Neural cell (in vitro differentiated cells): Measurements from ENCODE around the gene TSSK6. TPM values are rescaled to one million over a fixed set of nuclear protein-coding genes. Genes with fewer than 3 reads are reported as not detected.

Experiments used
- H2AFZ ChIP-seq: fragments of 200-600, 300-800 bp; sonication (generic), shearing (Covaris generic); 2 replicates; pipeline ENCODE4 v1.6.0; 2014; ENCODE audit warnings: low read depth, mild to moderate bottlenecking, antibody characterized with exemption, low read length, moderate library complexity
- H3F3A ChIP-seq: fragments of 200-600 bp; shearing (Covaris generic); 2 replicates; pipeline ENCODE4 v1.6.1; 2016; ENCODE audit warnings: mild to moderate bottlenecking, moderate library complexity, mixed read lengths, antibody characterized with exemption, low read length; ENCODE audit not compliant: insufficient read depth, poor library complexity, severe bottlenecking
- H3K27ac ChIP-seq: fragments of 200-600, 300-800 bp; sonication (generic), shearing (Covaris generic); 2 replicates; pipeline ENCODE4 v1.5.1; 2014; ENCODE audit warnings: mild to moderate bottlenecking, low read length, moderate library complexity
- H3K27me3 ChIP-seq: fragments of 300-800, 200-600 bp; sonication (generic), shearing (Covaris generic); 2 replicates; pipeline ENCODE4 v1.6.0; 2014; ENCODE audit warnings: mild to moderate bottlenecking, low read depth, low read length, moderate library complexity; ENCODE audit not compliant: insufficient read depth
- H3K36me3 ChIP-seq: fragments of 300-800, 200-600 bp; sonication (generic), shearing (Covaris generic); 2 replicates; pipeline ENCODE4 v1.5.1; 2014; ENCODE audit warnings: mild to moderate bottlenecking, antibody characterized with exemption, low read length, moderate library complexity; ENCODE audit not compliant: insufficient read depth
- H3K4me2 ChIP-seq: fragments of 300-800, 200-600 bp; sonication (generic), shearing (Covaris generic); 2 replicates; pipeline ENCODE4 v1.6.0; 2014; ENCODE audit warnings: mild to moderate bottlenecking, low read length
- H3K4me3 ChIP-seq: fragments of 300-800, 200-600 bp; sonication (generic), shearing (Covaris generic); 2 replicates; pipeline ENCODE4 v1.5.1; 2014; ENCODE audit warnings: mild to moderate bottlenecking, low read length, moderate library complexity
- H3K79me2 ChIP-seq: fragments of 200-600 bp; shearing (Covaris generic); replicated peaks from 2 replicates; pipeline ENCODE4 v1.6.0; 2014; ENCODE audit warnings: mild to moderate bottlenecking, low read length, moderate library complexity; ENCODE audit not compliant: insufficient read depth
- H3K9ac ChIP-seq: fragments of 300-800, 200-600 bp; sonication (generic), shearing (Covaris generic); 2 replicates; pipeline ENCODE4 v1.6.1; 2016; ENCODE audit warnings: mild to moderate bottlenecking, low read length, mixed read lengths
- H3K9me2 ChIP-seq: fragments of 200-600 bp; shearing (Covaris generic); 2 replicates; pipeline ENCODE4 v1.6.1; 2016; ENCODE audit warnings: mild to moderate bottlenecking, low read length, mixed read lengths; ENCODE audit not compliant: insufficient read depth
- H3K9me3 ChIP-seq: fragments of 200-600, 300-800 bp; sonication (generic), shearing (Covaris generic); 2 replicates; pipeline ENCODE4 v1.6.1; 2016; ENCODE audit warnings: mild to moderate bottlenecking, mixed run types, low read length, moderate library complexity, mixed read lengths
- H4K20me1 ChIP-seq: fragments of 200-600 bp; shearing (Covaris generic); 2 replicates; pipeline ENCODE4 v1.6.1; 2016; ENCODE audit warnings: mild to moderate bottlenecking, mixed run types; ENCODE audit not compliant: insufficient read depth
- EP300 ChIP-seq: fragments of 450-650 bp; conservative IDR thresholded peaks from 2 replicates; pipeline ENCODE4 v1.6.1; 2014; ENCODE audit warnings: antibody characterized with exemption, mild to moderate bottlenecking, moderate library complexity; ENCODE audit not compliant: poor library complexity, severe bottlenecking
- EZH2 ChIP-seq: fragments of 200-600, 300-800 bp; shearing (Covaris generic), sonication (generic); IDR thresholded peaks from 2 replicates; pipeline ENCODE4 v1.6.1; 2014; ENCODE audit warnings: antibody characterized with exemption, low read length, borderline replicate concordance, mild to moderate bottlenecking; ENCODE audit not compliant: insufficient read depth, poor library complexity, severe bottlenecking
- MXI1 ChIP-seq: fragments of 450-650 bp; conservative IDR thresholded peaks from 2 replicates; pipeline ENCODE4 v1.6.1; 2014; ENCODE audit warnings: antibody characterized with exemption, mild to moderate bottlenecking; ENCODE audit not compliant: poor library complexity, severe bottlenecking
- POLR2AphosphoS5 ChIP-seq: IDR thresholded peaks from 2 replicates; pipeline ENCODE4 v1.6.1; 2012
- RAD21 ChIP-seq: fragments of 450-650 bp; conservative IDR thresholded peaks from 2 replicates; pipeline ENCODE4 v1.6.1; 2014; ENCODE audit warnings: antibody characterized with exemption, mild to moderate bottlenecking, moderate library complexity
- SMC3 ChIP-seq: fragments of 450-650 bp; conservative IDR thresholded peaks from 2 replicates; pipeline ENCODE4 v1.6.1; 2014; ENCODE audit warnings: antibody characterized with exemption, mild to moderate bottlenecking, moderate library complexity; ENCODE audit not compliant: poor library complexity
- TAF1 ChIP-seq: IDR thresholded peaks from 2 replicates; pipeline ENCODE4 v1.6.1; 2012; ENCODE audit warnings: low read depth
- polyA plus RNA-seq: library from polyadenylated mRNA; depleted of rRNA; stranded (reverse); fragments of >200 nt; gene quantifications from 2 replicates; pipeline ENCODE4 v1.2.3, GENCODE V29; 2014
- TF ChIP-seq, protein P1 (sequence below): fragments of 450-650 bp; IDR thresholded peaks from 2 replicates; pipeline ENCODE4 v1.5.1; 2014; ENCODE audit warnings: antibody characterized with exemption, mild to moderate bottlenecking, moderate library complexity; ENCODE audit not compliant: poor library complexity, severe bottlenecking
- TF ChIP-seq, protein P2 (sequence below): IDR thresholded peaks from 2 replicates; pipeline ENCODE4 v1.6.1; 2012; ENCODE audit warnings: borderline replicate concordance

Gene TSSK6
- polyA plus RNA-seq, 1 donor from 2014 or later = 5.3 TPM

DNA sequence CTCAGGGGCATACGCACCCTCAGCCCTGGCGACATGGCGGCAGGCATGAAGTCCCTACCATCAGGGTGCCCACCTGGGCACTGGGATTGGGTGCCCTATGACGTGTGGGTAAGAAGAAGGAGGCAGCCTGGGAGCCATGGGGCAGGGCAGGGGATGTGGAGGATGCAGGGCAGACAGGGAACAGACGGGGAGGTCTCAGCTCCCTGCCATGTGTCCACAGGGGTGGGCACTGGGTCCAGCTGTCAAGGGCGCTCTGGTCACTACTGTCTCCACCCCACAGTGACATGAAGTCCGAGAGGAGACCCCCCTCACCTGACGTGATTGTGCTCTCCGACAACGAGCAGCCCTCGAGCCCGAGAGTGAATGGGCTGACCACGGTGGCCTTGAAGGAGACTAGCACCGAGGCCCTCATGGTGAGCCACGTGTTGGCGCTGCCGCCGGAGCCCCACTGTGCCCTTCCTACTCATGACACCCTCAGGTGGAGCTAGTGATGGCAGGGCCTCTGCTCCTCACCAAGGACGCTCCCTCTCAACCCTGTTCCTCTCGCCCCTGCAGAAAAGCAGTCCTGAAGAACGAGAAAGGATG is 23.2 kb downstream of the TSSK6 start:
- H3K36me3 ChIP-seq = no peaks in the 10 kb centered on the region
- TF ChIP-seq MXI1 (no peak), TAF1 (no peak), SMC3 (no peak)
- TF ChIP-seq, protein P1, sequence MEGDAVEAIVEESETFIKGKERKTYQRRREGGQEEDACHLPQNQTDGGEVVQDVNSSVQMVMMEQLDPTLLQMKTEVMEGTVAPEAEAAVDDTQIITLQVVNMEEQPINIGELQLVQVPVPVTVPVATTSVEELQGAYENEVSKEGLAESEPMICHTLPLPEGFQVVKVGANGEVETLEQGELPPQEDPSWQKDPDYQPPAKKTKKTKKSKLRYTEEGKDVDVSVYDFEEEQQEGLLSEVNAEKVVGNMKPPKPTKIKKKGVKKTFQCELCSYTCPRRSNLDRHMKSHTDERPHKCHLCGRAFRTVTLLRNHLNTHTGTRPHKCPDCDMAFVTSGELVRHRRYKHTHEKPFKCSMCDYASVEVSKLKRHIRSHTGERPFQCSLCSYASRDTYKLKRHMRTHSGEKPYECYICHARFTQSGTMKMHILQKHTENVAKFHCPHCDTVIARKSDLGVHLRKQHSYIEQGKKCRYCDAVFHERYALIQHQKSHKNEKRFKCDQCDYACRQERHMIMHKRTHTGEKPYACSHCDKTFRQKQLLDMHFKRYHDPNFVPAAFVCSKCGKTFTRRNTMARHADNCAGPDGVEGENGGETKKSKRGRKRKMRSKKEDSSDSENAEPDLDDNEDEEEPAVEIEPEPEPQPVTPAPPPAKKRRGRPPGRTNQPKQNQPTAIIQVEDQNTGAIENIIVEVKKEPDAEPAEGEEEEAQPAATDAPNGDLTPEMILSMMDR = no peak
- TF ChIP-seq, protein P2, sequence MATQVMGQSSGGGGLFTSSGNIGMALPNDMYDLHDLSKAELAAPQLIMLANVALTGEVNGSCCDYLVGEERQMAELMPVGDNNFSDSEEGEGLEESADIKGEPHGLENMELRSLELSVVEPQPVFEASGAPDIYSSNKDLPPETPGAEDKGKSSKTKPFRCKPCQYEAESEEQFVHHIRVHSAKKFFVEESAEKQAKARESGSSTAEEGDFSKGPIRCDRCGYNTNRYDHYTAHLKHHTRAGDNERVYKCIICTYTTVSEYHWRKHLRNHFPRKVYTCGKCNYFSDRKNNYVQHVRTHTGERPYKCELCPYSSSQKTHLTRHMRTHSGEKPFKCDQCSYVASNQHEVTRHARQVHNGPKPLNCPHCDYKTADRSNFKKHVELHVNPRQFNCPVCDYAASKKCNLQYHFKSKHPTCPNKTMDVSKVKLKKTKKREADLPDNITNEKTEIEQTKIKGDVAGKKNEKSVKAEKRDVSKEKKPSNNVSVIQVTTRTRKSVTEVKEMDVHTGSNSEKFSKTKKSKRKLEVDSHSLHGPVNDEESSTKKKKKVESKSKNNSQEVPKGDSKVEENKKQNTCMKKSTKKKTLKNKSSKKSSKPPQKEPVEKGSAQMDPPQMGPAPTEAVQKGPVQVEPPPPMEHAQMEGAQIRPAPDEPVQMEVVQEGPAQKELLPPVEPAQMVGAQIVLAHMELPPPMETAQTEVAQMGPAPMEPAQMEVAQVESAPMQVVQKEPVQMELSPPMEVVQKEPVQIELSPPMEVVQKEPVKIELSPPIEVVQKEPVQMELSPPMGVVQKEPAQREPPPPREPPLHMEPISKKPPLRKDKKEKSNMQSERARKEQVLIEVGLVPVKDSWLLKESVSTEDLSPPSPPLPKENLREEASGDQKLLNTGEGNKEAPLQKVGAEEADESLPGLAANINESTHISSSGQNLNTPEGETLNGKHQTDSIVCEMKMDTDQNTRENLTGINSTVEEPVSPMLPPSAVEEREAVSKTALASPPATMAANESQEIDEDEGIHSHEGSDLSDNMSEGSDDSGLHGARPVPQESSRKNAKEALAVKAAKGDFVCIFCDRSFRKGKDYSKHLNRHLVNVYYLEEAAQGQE = no peak
- H3K79me2 ChIP-seq = no peaks in the 10 kb centered on the region

DNA sequence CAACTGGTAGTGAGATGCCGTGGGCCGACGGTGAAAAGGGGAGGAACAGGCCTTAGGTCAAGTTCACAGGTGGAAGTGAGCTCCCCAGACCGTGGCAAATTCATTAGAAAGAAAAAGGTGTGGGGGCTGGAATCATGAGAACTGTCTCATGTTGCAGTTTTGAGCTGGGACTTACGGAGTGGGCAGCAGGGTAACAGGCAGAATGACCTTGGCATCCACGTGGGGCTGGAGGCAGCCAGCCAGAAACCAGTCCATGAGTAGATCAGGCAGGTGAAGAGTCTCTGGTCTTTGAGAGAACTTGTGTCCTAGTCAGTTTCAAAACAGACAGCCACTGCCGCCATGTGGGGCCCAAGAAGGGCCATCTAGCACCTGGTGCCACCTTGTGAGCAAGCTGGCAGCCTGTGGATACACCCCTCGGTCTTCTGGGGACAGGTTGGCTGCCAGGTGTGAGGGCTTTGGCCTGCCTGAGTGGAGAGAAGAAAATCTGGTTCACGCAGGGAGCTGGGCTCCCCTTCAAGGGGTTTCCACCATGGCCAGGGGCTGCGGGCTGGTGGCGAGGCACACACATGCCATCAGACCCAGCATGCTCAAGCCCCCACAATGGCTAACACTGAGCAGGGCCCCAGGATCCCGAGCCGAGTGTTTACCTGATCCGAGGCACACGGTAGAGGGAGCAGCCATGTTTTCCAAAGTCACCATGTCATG is 23.9 kb downstream of the TSSK6 start:
- no peaks in the 10 kb centered on the region for H3K79me2 ChIP-seq
- H3K36me3 ChIP-seq = no peaks in the 10 kb centered on the region

More for the DNA sequence above, 23.2 kb downstream of the TSSK6 start:
- no peaks in the 10 kb centered on the region for H3K9me2 ChIP-seq
- H3F3A ChIP-seq = no peaks in the 10 kb centered on the region
- H3K4me2 ChIP-seq = no peak overlapping the region
- no peak overlapping the region for H3K9ac ChIP-seq
- no peak overlapping the region for H3K4me3 ChIP-seq
- no peak overlapping the region for H2AFZ ChIP-seq
- H3K27ac ChIP-seq = no peak overlapping the region
- H3K9me3 ChIP-seq = no peaks in the 10 kb centered on the region
- no peaks in the 10 kb centered on the region for H4K20me1 ChIP-seq
- no peaks in the 10 kb centered on the region for H3K27me3 ChIP-seq

More for the DNA sequence above, 23.9 kb downstream of the TSSK6 start:
- H3K4me2 ChIP-seq = no peak overlapping the region
- H3K27ac ChIP-seq = no peak overlapping the region
- no peak overlapping the region for H3K9ac ChIP-seq
- H4K20me1 ChIP-seq = no peaks in the 10 kb centered on the region
- H3K27me3 ChIP-seq = no peaks in the 10 kb centered on the region
- no peak overlapping the region for H3K4me3 ChIP-seq
- no peaks in the 10 kb centered on the region for H3F3A ChIP-seq
- H2AFZ ChIP-seq = no peak overlapping the region
- H3K9me3 ChIP-seq = no peaks in the 10 kb centered on the region
- no peaks in the 10 kb centered on the region for H3K9me2 ChIP-seq
- TF ChIP-seq SMC3 (no peak), MXI1 (no peak), EP300 (no peak), EZH2 (no peak), RAD21 (no peak), TAF1 (no peak), POLR2AphosphoS5 (no peak)
- TF ChIP-seq, protein P1 = no peak
- TF ChIP-seq, protein P2 = no peak
